Activated CD8-positive, alpha-beta memory T cell treated with anti-CD3 and anti-CD28 coated beads, Interleukin-2, amount 50 U/mL, for 1 hour (primary cell): ENCODE data around the gene SDK2.

Experiments
- DNase-seq: peaks from one replicate; pipeline ENCODE4 v3.0.0-alpha.2; 2020; ENCODE audit errors: extremely low read depth

Gene SDK2

DNA sequence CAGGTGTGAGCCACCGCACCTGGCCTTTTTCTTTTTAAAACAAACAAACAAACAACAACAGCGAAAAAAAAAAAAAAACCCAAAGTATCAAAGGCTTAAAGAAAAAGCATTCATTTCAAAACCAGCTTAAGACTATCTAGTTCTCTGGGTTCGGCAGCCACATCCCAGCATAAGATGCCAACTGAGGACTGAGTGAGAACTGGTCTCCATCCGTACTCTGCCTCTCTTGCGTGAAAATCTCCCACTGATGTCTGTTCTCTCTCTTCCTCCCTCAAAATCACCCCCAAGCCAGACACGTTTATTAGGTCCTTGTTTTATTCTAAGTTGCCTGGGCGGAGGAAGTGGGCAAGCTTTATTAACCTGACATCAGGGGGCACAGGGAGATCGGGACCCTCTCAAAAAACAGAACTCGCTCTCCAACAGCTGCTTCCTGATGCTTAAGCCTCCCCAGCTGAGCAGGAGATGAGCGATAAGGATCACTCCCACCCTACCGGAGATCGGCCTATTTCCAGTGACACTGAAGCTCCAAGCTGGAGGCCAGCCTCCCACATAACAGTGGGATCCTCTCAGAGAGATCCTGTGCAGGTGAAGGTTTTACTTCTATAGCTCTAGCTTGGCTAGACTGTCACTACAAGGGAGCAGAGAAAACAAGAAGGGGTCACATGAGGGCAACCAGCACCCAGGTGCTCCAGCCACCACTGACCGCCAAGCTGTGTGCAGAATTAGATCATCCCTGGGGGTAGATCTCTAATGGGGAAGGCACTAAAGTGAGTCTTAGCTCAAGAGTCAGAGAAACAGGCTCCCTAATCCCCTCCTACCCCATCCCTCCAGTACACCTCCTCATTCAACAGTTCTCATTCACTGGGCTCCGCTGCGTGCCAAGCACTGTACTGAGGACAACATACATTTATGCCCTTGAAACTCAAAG is 346.0 kb downstream of the SDK2 start:
- DNase-seq: no peak

- DNase-seq: no peak
These were observed 350.7 kb downstream of the SDK2 start for GRCh38 chr17:73293480-73293911.

DNA sequence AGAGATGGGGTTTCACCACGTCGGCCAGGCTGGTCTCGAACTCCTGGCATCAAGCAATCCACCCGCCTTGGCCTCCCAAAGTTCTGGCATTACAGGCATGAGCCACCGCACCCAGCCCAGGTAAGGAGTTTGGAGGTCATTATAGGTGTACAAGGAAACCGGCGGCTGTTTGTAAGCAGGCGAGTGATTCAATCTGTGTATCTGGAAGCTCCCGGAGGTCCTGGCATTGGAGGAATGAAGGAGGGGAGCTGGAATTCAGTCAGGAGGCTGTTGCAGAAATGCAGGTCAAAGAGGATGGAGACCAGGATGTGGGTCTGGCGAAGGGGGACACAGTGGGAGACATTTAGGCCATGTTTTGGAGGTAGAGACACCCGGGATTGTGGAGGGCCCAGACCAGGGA is 351.2 kb downstream of the SDK2 start:
- DNase-seq: no peak

GRCh38 chr17:73292031-73292531 is 352.2 kb downstream of the SDK2 start:
- DNase-seq: no peak

GRCh38 chr17:73291260-73291801 is 352.9 kb downstream of the SDK2 start:
- DNase-seq: no peak

DNA sequence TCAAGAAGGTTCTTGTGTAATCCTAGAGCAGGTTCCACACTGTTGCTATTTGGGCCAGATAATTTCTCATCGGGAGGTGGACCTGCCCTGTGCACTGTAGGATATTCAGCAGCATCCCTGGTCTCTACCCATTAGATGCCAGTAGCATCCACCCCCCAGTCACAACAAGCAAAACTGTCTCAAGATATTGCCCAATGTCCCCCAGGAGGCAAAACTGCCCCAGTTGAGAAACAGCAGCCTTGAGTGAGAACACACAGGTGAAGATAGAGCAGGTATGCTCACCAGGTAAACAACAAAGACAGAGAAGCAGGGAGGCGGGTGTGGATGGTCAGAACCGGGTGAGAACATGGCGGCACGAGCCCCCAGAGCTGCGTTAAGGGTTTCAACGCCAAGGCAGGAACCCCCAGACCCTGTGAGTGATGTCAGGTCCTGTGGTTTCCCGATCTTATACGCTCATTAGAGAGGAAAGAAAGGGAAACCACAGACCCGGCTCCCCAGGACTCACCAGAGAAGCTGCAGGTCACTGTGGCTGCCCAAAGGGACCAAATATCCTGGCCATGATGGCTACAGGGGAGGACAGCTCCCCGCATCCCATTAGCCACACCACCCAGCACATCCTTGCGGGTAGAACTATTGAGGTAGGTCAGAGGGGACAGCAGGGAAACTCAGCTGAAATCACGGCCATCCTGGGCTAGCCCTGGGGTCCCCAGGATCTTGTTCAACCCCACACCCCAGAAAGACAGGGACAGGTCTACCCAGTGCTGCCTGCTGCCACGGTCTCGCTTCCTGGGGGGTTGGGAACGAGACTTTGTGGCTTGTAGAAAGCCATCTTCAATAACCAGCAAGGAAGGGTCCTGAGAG is 353.6 kb downstream of the SDK2 start:
- DNase-seq: no peak

GRCh38 chr17:73289549-73290254 is 354.5 kb downstream of the SDK2 start:
- DNase-seq: no peak

GRCh38 chr17:73288534-73289302 is 355.5 kb downstream of the SDK2 start:
- no peak for DNase-seq

DNA sequence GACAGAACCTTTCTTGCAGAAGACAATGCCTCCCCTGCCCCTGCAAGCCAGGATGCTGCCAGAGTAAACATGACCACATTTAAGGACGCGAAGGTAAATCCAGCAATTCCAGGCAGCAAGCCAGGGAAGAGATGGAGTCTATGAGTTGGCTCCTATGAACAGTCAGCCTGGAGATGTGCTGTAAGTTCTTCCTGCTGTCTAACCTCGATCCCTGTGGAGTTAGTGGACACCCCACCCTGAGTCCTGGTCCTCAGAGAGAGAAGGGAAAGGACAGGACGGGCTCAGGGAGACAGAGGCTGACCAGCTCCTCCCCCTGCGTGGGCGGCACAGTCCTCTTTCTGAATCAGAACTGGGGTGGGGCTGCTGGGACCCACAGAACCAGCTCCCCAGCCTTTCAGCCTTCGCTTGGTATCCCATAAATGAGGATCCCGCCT is 357.4 kb downstream of the SDK2 start:
- DNase-seq: no peak

DNA sequence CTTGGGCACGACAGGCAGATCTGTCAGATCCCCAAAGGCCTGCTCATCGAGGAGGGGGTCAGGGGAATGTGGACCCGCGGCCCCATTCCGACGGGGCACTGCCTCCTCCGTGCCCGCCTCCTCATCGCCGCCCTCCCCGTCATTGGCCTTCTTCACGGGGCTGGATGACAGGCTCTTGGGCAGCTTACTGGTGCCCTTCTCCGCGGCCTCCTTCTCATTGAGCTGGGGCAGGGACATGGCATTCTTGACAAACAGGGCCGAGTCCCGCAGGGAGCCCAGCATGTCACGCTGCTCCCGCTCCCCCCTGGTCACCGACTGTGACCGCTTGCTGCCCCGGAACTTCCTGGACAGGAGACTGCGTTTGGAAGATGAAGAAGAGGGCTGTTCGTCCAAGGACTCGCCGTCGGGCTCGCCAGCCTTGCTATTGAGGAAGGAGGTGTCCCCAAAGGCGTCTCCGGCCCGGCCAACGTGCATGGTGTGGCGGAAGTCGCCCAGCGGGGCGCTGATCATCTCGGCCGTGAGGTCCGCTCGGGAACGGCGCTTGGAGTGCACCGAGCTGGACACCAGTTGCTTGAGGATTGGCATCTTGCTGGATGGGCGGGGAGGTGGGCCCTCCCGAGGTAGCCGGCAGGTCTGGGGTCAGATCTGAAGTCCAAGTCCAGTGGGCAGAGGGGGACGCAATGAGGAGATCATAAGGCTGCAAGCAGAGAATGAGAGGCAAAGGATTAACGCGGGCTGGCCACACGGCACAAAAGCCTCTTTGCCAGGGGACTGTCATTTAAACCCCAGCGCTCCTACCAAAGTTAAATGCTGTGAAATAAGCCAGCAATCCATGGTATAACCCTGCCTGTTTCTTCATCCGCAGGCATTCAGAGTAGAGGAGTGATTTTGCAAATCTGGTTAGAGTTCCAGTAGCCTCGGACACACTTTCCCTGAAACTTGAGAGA is 358.1 kb downstream of the SDK2 start:
- DNase-seq: no peak

DNA sequence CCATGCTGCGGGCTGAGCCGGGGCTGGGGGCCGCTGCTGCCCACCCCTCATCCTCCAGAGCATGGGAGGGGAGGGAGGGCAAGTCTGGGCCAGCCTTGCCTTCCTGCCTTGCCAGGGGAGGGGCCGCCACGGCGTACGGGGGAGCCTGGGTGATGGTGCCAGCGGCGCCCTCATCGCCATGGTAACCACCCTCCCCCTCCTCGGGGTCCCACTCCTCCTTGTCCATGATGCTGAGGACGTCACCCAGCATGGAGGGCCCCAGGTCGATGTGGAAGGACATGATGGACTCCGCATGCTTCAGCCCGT is 358.7 kb downstream of the SDK2 start:
- DNase-seq: no peak

- DNase-seq: no peak
These were observed 359.2 kb downstream of the SDK2 start for GRCh38 chr17:73284906-73285602.
